PC-3 (cell line): Measurements from ENCODE around the gene PDYN. TPM values are rescaled to one million over a fixed set of nuclear protein-coding genes. Genes with fewer than 3 reads are reported as not detected.

Experiments
- ATAC-seq: fragments of 200-7000 bp; cut with Tn5 transposase; 2 replicates; pipeline ENCODE4 v1.9.1; 2020; ENCODE audit warnings: mild to moderate bottlenecking, moderate library complexity
- BruUV-seq: library from RNA; stranded (reverse); fragments of 400-500 nt; replicated peaks from 2 replicates; lab custom pipeline; 2021; lab: Mats Ljungman, UMichigan
- CTCF ChIA-PET: fragments of 300-600 bp; sonication (Branson Sonifier 250); formaldehyde crosslinking; loops from one replicate; lab custom pipeline; 2022; ENCODE audit warnings: antibody characterized with exemption; lab: Charles Lee
- POLR2A ChIA-PET: fragments of 300-600 bp; sonication (Branson Sonifier 250); formaldehyde crosslinking; loops from one replicate; lab custom pipeline; 2022; ENCODE audit warnings: antibody characterized with exemption; ENCODE audit not compliant: unreplicated experiment; lab: Charles Lee
- DNase-seq: peaks from one replicate; pipeline ENCODE4 v3.0.0-alpha.2; 2015
- H2AFZ ChIP-seq: fragments of 300-600 bp; sonication (generic); 2 replicates; pipeline ENCODE4 v1.6.0; 2016; ENCODE audit warnings: antibody characterized with exemption, low read length
- H3F3A ChIP-seq: fragments of 300-600 bp; sonication (generic); one replicate; pipeline ENCODE4 v1.6.0; 2017; ENCODE audit warnings: antibody characterized with exemption, low read length, control low read depth, mild to moderate bottlenecking; ENCODE audit not compliant: unreplicated experiment
- H3K27ac ChIP-seq: fragments of 300-600 bp; sonication (generic); 2 replicates; pipeline ENCODE4 v1.5.1; 2016; ENCODE audit warnings: mild to moderate bottlenecking, low read length
- H3K27me3 ChIP-seq: fragments of 300-600 bp; sonication (generic); 2 replicates; pipeline ENCODE4 v1.6.1; 2016; ENCODE audit warnings: low read length, mixed read lengths
- H3K36me3 ChIP-seq: fragments of 300-600 bp; sonication (generic); 2 replicates; pipeline ENCODE4 v1.6.1; 2016; ENCODE audit warnings: low read depth, mixed run types, low read length, mixed read lengths
- H3K4me1 ChIP-seq: fragments of 300-600 bp; sonication (generic); 2 replicates; pipeline ENCODE4 v1.5.1; 2016; ENCODE audit warnings: low read length; ENCODE audit not compliant: insufficient read depth
- H3K4me2 ChIP-seq: fragments of 300-600 bp; sonication (generic); 2 replicates; pipeline ENCODE4 v1.6.0; 2016; ENCODE audit warnings: low read length
- H3K4me3 ChIP-seq: fragments of 300-600 bp; sonication (generic); 2 replicates; pipeline ENCODE4 v1.5.1; 2016; ENCODE audit warnings: mild to moderate bottlenecking, low read length, mixed read lengths
- H3K79me2 ChIP-seq: fragments of 300-600 bp; sonication (generic); 2 replicates; pipeline ENCODE4 v1.6.1; 2017; ENCODE audit warnings: low read length, mixed read lengths
- H3K9ac ChIP-seq: fragments of 300-600 bp; sonication (generic); 2 replicates; pipeline ENCODE4 v1.6.0; 2016; ENCODE audit warnings: mild to moderate bottlenecking, low read length
- H3K9me2 ChIP-seq: fragments of 300-600 bp; sonication (generic); replicated peaks from 2 replicates; pipeline ENCODE4 v1.6.1; 2016; ENCODE audit warnings: mixed run types, low read length, mixed read lengths
- H3K9me3 ChIP-seq: fragments of 300-600 bp; sonication (generic); 2 replicates; pipeline ENCODE4 v1.6.1; 2016; ENCODE audit warnings: low read length, mixed read lengths
- H4K20me1 ChIP-seq: fragments of 300-600 bp; sonication (generic); 2 replicates; pipeline ENCODE4 v1.6.1; 2016; ENCODE audit warnings: low read length, mixed read lengths
- CTCF ChIP-seq: fragments of 300-600 bp; sonication (generic); conservative IDR thresholded peaks from 2 replicates; pipeline ENCODE4 v1.5.1; 2017; ENCODE audit warnings: antibody characterized with exemption, low read depth, mild to moderate bottlenecking, low read length
- EZH2 ChIP-seq: fragments of 300-600 bp; sonication (generic); IDR thresholded peaks from one replicate; pipeline ENCODE4 v1.6.1; 2017; ENCODE audit warnings: antibody characterized with exemption, mild to moderate bottlenecking, low read length; ENCODE audit not compliant: unreplicated experiment
- EZH2phosphoT487 ChIP-seq: fragments of 300-600 bp; sonication (generic); IDR thresholded peaks from 2 replicates; pipeline ENCODE4 v1.6.1; 2018; ENCODE audit warnings: mild to moderate bottlenecking, antibody characterized with exemption, low read length, borderline replicate concordance
- intact Hi-C: fragments of 100-400 bp; cut with micrococcal nuclease; formaldehyde crosslinking; loops from 2 replicates; pipeline ENCODE4 v1.9.0; 2023
- total RNA-seq: library from RNA; depleted of rRNA; stranded (reverse); fragments of >200 nt; gene quantifications from 2 replicates; pipeline ENCODE4 v1.2.3, GENCODE V29; 2014

The PDYN gene
- total RNA-seq, 1 experiment from 2014 or later: not detected

- ChIA-PET CTCF (no interaction called here), POLR2A (no interaction called here)
- Histone ChIP-seq H4K20me1 (0 out of 2 replicates have a peak, but pooled peaks cover 6% of the 10 kb centered on the region), H3K4me1 (no peaks in the 10 kb centered on the region), H3K79me2 (no peaks in the 10 kb centered on the region), H3K27me3 (peaks cover 73% of the 10 kb centered on the region), H3K9me2 (no peaks in the 10 kb centered on the region), H3K9ac (no peak overlapping the region), H2AFZ (no peak overlapping the region), H3F3A (no peaks in the 10 kb centered on the region), H3K4me3 (no peak overlapping the region), H3K4me2 (no peak overlapping the region), H3K36me3 (no peaks in the 10 kb centered on the region), H3K9me3 (no peaks in the 10 kb centered on the region), H3K27ac (no peak overlapping the region)
- TF ChIP-seq EZH2phosphoT487 (no peak), EZH2 (no peak), CTCF (no peak)
- BruUV-seq: no TSS peak
- DNase-seq: no peak
- intact Hi-C loops: no loop called here
- ATAC-seq: no peak
Measured at GRCh38 chr20:1998715-1999114, 4.9 kb upstream of the PDYN start.

GRCh38 chr20:1998193-1998520 is 4.3 kb upstream of the PDYN start:
- H3K36me3 ChIP-seq: no peaks in the 10 kb centered on the region
- H3K27ac ChIP-seq: no peak overlapping the region
- H2AFZ ChIP-seq: no peak overlapping the region
- no peaks in the 10 kb centered on the region for H3K9me3 ChIP-seq
- no peak overlapping the region for H3K9ac ChIP-seq
- H3K27me3 ChIP-seq: peaks cover 78% of the 10 kb centered on the region
- no peaks in the 10 kb centered on the region for H3K4me1 ChIP-seq
- intact Hi-C loops: no loop called here
- POLR2A ChIA-PET: no interaction called here
- H3K79me2 ChIP-seq: no peaks in the 10 kb centered on the region
- TF ChIP-seq EZH2phosphoT487 (no peak), CTCF (no peak), EZH2 (no peak)
- H4K20me1 ChIP-seq: 0 out of 2 replicates have a peak, but pooled peaks cover 6% of the 10 kb centered on the region
- no peak overlapping the region for H3K4me2 ChIP-seq
- CTCF ChIA-PET: no interaction called here
- no peaks in the 10 kb centered on the region for H3F3A ChIP-seq
- DNase-seq (no peak), ATAC-seq (no peak)
- no peaks in the 10 kb centered on the region for H3K9me2 ChIP-seq
- no TSS peak for BruUV-seq
- no peak overlapping the region for H3K4me3 ChIP-seq

- no peaks in the 10 kb centered on the region for H3K36me3 ChIP-seq
- POLR2A ChIA-PET: no interaction called here
- no peak for TF ChIP-seq CTCF
- TF ChIP-seq EZH2: no peak
- TF ChIP-seq EZH2phosphoT487: no peak
- ATAC-seq (no peak), DNase-seq (no peak)
- H3K27ac ChIP-seq: no peak overlapping the region
- H3K79me2 ChIP-seq: no peaks in the 10 kb centered on the region
- no peak overlapping the region for H2AFZ ChIP-seq
- no peak overlapping the region for H3K4me2 ChIP-seq
- H4K20me1 ChIP-seq: 0 out of 2 replicates have a peak, but pooled peaks cover 6% of the 10 kb centered on the region
- no peak overlapping the region for H3K9ac ChIP-seq
- H3K4me1 ChIP-seq: no peaks in the 10 kb centered on the region
- H3K9me3 ChIP-seq: no peaks in the 10 kb centered on the region
- CTCF ChIA-PET: no interaction called here
- H3K4me3 ChIP-seq: no peak overlapping the region
- H3K27me3 ChIP-seq: peaks cover 83% of the 10 kb centered on the region
- H3F3A ChIP-seq: no peaks in the 10 kb centered on the region
- no peaks in the 10 kb centered on the region for H3K9me2 ChIP-seq
- intact Hi-C loops: no loop called here
- BruUV-seq: no TSS peak
Measured at GRCh38 chr20:1997483-1998192, 3.8 kb upstream of the PDYN start.
